NCI-H2107 treated with DMSO at 0.1 percent for 48 hours (cell line): ENCODE data around the gene AFAP1L1.

Experiments used
- DNase-seq: peaks from one replicate; lab custom pipeline; 2025; ENCODE audit not compliant: unreplicated experiment; lab: John Stamatoyannopoulos, UW

The AFAP1L1 gene

DNA sequence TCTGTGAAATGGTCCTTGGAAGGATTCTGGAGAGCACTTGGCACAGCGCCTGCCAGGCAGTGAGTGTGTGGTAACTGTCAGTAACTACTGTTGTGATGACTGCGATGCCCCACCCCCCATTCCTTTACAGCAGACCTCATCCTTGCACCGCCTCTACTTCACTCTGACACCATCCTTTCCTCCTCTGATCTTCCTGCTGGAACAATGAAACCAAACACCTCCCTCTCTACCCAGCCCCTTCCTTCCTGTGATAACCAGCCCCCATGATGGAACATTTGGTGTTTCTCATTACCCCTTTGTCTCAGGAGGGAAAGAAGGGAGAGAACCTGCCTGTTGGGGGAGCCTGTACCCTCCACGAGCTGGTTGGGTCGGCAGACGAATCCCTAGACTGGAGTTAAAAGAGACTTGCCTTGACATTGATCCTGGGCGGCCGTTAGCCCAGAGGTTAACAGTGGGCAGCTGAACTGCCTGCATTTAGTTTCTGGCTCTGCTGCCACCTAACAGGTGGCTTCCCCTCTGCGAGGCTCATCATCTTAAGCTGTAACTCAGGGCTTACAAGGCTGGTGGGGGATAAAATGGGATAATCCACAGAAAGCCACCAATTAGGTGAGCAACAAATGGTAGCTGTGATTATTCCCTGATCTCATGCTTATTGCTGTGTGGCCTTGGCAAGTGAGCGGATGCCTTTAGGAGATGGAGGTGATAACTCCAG, 39.4 kb downstream of the AFAP1L1 start:
- DNase-seq = no peak

DNA sequence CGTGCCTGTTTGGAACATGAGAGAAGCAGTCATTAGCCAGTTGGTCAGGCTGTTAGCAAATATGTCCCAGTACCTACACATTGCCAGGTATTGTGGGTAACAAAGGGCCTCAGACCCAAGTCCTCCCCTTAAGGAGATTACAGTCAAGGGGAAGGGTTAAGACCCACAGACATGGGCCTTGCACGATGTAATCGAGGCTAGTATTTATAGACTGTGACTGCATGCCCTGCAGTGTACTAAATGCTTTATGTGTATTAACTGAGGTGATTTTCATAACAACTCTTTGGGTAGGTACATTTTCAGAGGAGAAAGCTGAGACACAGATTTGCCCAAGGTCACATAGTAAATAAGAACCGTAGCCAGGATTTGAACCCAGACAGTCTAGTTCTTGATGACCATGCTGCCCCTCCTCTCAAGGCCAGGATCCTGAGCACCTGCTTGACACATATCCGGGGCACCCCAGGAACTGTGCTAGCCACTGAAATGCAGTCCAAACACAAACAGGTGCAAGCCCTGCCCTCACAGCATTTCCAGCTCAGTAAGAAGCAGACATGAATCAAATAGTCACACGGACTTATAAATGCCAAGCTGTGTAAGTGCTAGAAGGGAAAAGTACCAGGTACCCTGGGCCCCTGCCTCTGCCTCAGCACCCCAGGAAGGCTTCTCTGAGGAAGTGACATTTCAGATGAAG, 41.6 kb downstream of the AFAP1L1 start:
- DNase-seq = peak; percentile 9

DNA sequence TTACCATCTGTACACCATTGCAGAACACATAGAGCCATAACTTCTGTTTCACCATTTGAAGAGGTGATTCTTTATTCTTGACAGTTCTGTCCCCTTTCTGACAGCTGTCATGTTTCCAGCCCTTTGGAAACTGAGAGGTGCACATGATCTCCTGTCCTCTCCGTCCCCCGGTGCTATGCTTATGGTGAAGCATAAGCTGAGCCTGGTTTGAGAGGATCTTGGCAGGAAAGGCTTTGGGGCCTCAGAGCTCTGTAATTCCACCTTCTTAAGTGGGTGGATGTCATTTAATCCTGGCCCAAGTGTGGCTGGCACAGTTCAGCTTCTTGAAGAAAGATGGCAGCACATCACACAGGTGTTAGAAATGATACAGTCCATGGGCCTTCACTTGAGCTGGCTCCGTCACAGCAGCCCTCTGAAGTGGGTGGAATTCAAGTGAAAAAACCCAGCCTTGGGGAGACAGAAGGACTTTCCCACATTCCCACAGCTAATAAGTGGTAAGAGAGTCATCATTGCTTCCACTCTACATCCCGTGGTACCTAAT, 43.0 kb downstream of the AFAP1L1 start:
- DNase-seq = no peak

DNA sequence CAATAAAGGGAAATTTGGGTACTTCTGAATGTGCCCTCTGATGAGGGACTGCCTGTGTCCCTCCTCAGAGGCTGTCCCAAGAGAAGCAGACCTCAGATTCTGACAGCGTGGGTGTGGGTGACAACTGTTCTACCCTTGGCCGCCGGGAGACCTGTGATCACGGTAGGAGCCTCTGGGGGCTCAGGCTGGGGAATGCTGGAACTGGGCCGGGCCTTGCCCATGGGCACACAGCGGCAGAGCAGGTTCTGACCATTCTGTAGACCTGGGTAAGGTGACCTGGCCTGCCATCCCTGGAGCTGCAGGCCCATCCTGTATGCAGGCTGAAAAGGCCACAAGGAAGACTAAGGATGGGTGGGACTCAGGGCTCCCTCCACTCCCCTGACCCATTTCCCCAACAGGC, 44.1 kb downstream of the AFAP1L1 start:
- no peak for DNase-seq

DNA sequence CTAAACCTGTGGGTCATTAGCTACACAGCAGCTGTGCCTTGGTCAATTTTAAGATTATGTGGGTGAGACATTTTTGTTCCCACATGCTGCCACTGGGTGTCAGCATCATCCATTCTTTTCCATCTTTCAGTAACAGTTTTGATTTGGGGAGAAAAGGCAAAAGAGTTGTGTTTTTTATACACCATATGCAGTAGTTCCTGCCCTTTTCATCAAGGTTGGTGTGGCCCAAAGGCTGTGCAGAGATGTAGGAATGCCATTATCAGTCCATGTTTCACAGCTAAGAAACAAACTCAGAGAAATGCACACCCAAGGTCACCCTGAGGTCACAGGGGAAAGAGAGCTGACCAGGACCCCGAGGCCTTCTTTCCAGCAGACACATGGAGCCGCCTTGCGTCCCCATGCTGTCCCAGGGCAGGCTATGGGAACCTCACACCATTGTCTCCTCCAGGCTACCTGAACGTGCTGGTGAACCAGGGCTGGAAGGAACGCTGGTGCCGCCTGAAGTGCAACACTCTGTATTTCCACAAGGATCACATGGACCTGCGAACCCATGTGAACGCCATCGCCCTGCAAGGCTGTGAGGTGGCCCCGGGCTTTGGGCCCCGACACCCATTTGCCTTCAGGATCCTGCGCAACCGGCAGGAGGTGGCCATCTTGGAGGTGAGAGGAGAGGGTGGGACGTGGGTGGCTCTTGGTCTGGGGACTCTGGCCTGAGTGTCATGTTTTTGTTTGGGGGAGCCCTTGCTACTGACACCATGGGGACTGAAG, 45.8 kb downstream of the AFAP1L1 start:
- DNase-seq = peak; percentile 13

DNA sequence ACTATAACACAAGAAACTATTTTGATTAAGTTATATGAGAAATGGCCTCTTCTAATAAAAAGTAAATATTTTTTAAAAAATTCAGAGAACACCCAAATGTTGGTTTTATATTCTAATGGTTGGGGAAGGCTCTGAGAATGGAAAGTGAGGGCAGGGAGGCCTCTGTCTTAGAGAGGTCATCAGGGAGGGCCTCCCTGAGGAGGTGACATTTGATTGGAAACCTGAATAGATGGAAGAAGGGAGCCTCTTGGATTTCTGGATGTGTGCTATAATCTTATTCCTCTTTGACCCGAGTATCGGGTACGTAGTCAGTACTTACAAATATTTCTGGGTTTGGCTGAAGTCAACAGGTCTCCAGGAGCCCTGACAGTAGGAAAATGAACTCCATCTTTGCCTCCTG, 47.5 kb downstream of the AFAP1L1 start:
- no peak for DNase-seq

DNA sequence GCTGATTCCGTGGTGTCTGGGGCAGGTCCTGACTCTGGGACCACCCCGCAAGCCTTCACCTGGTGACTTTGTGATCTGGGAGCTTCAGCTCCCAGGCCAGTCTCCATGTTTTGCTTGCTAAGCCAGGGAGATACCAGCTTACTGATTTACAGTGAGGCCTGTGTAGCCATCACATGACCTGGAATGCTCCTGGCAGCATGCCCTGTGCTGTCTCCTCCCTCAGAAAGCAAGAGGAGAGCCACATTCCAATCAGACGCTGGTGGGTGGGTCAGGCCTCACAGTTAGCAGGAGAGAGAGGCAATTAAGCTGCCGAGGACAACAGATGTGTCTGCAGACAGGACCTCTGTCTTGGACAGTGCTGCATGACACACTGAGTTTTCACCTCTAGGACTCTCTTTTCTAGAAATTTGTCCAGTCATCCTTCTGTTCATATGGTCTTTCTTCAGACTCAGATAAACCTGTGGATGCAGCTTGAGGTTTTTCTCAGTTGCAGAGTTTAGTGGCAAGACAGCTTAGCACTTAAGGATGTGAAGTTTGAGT, 49.2 kb downstream of the AFAP1L1 start:
- DNase-seq = peak; percentile 77

DNA sequence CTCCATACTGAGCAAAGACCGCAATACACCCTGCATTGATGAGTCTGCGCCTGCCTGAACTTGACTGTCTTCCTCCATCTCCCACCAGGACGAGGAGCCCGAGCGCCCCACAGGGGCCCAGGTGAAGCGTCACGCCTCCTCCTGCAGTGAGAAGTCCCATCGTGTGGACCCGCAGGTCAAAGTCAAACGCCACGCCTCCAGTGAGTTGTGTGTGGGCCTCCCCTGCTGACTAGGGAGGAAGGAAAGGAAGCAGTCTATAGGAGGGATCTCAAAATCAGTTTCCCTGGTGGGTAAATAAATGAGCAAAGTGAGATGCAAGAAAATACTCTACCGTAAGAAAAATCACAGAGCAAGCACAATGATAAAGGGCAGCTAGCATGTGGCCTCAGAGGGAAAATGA, 50.9 kb downstream of the AFAP1L1 start:
- DNase-seq = no peak

DNA sequence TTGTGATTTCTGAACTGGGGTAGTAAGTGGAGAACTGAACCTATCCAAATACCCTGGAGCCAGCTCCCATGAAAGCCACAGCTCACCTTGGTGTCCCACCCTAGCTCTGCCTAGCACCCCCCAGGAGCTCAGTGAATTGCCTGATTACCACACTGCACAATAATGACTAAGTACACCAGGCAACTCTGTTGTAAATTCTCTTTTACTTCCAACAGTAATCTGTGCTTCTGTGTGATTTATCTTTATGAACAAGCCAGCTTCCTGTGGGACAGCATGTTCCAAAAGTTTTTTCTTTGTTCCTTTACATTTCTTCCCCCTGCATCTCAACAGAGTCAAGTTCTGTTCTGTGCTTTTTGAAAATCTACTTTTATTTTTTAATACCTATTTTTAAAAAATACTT, 51.6 kb downstream of the AFAP1L1 start:
- no peak for DNase-seq

DNA sequence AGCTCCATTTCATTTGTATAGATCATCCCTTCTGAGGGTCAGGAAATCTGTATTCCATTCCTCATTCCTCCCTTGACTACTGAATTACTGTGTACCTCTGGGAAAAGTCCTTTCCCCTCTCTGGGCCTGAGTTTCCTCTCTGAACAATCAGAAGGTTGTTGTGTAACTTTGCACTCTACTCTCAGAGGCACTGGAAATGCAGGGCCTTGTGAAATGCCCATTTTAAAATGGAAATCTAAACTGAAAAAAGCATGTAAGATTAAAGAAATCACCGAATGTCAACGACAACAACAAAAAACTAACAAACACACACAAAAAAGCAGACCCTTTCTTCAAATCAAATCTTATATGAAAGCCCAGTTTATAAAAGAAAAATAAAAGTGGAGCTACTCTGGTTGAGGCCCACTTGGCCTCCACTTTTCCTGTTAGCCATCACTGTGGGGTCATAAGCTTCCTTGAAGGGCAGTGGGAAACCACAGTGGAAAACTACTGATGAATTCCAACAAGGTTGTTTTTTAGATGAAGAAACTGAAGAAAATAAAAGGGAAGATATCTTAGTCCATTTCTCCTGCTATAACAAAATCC, 52.1 kb downstream of the AFAP1L1 start:
- DNase-seq = no peak

DNA sequence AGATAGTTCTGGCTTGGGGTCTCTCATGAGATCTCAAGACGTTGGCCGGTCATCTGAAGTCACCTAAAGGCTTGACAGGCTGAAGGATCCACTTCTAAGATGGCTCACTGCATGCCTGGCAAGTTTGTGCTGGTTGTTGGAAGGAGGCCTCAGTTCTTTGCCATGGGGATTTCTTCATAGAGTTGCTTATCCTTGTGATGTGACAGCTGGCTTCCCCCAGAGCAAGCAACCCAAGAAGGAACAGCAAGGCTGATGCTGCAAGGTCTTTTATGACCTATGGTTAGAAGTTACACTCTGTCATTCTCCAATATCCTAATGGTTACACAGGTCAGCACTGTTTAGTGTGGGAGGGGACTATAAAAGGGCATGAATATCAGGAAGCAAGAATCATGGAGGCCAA, 53.0 kb downstream of the AFAP1L1 start:
- no peak for DNase-seq

DNA sequence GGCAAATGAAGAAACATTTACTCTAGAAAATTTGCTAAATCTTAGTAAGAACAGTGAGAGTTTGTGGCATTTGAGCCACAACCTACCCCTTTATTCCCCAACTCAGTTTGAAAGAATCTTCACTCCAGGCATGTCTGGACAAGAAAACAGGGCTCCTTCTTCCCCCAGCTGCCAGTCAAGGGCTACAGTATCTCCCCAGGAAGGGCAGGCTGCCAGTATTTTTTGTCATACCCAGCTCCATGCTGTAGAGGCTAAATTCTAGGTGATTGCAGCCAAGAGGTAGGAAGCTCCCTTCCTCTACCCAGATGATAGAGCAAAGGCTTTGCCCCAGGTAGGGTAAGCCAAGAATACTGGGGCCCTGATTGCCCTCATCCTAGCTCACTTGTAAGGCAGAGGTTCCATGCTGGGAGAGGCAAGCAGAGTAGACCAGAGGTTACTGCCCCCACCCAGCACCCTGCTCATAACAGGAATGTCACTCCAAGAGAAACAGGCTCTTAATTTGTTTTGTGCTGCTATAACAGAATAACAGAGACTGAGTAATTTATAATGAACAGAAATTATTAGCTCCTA, 53.6 kb downstream of the AFAP1L1 start:
- DNase-seq = peak; percentile 38

DNA sequence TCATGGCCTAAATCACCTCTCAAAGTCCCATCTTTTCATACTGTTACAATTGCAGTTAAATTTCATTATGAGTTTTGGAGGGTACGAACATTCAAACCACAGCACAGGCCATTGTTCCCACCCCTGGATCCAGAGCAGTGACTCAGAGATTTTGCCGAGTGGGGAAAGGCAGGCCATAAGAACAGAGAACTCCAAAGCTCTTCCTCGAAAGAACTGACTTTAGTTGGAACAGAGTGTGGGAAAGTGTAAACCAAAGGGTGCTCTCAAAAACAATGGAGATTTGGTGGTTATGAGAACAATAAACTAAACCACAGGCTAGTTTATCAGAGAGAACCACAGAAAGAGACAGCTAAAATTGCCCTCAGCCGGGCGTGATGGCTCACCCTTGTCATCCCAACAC, 54.2 kb downstream of the AFAP1L1 start:
- DNase-seq = peak; percentile 24

DNA sequence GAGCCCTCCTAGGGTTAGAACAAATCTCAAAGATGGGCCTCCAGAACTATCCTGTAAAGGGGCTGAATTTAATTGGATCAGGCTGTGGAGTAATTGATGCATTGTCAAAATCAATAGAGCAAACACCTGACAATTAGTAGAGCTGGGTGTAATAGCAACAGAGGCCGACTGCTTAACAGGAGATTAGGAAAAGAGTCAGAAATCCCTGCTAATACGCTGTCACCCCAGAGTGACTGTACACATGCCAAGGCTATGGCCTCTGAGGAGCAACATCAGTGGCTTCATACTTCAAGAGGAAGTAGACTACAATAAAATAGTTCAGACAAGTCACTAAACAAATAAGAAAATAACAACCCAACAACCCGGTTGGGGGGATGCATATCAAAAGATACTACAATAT, 55.0 kb downstream of the AFAP1L1 start:
- DNase-seq = no peak

DNA sequence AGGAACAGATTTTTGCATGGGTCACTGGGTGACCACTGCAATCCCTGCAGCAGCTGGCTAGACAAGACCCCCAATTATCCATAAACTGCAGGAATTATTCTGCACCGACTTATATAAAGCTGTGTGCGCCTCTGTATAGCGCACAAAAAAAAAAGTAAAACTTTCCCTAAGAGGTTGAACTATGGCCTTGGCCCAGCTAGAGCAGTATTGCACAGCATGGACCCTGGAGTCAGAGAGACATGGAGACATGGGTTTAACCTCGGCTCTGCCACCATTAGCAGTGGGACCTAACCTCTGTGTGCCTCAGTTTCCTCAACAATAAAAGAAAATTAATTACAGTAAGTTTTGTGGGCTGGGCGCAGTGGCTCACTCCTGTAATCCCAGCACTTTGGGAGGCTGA, 56.5 kb downstream of the AFAP1L1 start:
- DNase-seq = no peak

DNA sequence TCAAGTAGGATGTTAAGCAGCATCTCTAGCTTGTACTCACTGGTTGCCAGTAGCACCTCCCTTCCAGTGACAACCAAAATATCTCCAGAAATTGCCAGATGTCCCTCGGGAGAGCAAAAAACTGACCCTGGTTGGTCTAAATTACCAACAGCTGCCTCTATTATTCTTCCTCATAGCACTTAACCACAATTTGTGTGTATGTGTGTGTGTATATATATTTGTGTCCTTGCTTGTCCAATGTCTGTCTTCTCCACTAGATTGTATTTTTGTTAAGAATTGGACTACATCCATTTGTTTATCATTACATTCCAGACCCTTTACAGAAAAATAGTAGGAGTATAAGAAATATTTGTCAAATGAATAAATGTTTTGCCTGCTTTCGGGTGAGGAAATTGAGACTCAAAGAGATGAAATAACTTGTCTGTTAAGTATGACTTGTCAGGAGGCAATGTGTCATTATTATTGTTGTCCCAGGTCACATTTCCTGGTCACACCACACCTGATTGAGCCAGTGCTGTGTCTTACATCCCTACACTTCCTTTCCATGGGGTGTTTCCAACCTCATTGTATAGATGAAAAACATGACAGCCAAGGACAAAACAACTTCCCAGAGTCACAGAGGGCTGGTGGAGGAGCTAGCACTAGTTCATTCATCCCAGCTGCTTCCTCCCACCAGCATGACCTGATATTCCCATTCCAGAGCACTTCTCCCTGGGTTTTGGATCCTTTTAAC, 62.2 kb downstream of the AFAP1L1 start:
- no peak for DNase-seq

DNA sequence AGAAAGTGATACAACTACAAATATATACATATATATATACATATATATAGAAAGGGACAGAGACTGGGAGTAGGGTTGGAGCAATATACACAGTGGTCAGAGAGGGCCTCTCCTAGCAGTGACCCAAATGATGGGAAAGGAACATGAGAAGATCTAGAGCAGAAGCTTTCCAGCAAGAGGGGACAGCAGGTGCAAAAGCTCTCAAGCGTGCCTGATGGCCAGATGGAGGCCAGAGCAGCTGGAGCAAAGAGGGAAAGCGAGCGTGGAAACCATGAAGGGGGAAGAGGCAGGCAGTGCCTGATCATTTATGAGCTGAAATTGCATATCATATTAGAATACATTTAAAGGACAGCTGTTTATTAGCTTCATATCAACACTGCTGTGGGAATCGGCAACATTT, 66.1 kb downstream of the AFAP1L1 start:
- peak; percentile 54 for DNase-seq

DNA sequence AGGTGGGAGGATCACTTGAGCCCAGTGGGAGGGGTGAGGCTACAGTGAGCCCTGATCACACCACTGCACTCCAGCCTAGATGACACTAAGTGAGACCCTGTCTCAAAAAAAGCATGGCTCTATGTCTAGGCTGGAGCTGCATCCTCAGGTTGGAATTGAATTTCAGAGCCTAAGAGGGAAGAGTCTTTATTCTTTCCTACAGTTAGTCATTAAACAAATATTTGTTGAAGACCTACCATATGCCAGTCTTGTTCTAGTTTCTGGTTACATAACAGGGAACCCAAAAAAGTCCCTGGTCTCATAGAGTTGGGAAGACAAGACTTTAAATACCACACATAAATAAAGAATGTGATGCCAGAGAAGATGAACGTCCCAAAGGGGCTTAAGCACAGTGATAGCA, 66.7 kb downstream of the AFAP1L1 start:
- no peak for DNase-seq

DNA sequence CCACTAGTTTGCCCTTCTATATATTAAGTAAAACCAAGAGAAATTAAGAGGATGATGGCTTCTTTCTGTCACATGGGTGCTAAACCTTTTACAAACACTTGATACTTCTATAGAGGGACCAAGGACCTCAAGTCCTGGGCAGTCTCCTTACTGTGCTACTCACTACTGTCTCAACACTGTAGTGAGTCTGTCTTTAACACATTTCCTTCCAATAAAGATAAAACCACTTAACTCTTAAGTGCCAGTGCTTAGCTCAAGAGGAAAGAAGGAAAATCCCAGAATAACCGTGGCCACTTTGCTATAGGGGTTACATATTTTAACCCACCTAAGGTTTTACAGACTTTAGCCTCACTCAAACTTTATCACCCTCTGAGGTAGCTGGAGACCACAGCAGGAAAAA, 69.3 kb downstream of the AFAP1L1 start:
- no peak for DNase-seq

DNA sequence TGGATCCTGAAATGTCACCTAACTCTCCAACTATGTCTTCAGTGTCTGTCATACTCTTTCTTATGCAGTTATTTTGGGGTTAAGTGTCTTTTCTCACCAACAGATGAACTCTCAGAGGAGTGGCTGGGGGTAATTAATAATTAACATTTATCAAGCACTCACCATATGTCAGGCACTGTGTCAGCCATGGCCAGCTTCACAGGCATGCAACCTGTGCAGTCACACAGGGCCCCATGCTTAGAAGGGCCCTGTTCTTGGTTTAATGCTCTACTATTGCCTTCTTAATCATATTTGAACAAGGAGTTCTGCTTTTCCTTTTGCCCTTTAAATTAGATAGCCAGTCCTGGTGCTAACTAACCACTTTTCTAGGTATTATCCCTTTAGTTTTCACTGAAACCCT, 70.2 kb downstream of the AFAP1L1 start:
- no peak for DNase-seq
